GM12892 (cell line): ENCODE results near the gene RAB11FIP5.

Source experiments
- DNase-seq: peaks from one replicate; pipeline ENCODE4 v3.0.0; 2011; ENCODE audit not compliant: insufficient read length
- FAIRE-seq: peaks from 2 replicates; lab custom pipeline; 2011; peaks lifted over from hg19 to GRCh38; lab: Jason Lieb, UNC
- POLR2A ChIP-seq: IDR thresholded peaks from 2 replicates; pipeline ENCODE4 v1.6.1; 2011; ENCODE audit warnings: low read depth, low read length, control low read depth
- POLR2AphosphoS5 ChIP-seq: IDR thresholded peaks from 2 replicates; pipeline ENCODE4 v1.6.1; 2011; ENCODE audit warnings: low read depth, low read length, control low read depth
- TAF1 ChIP-seq: IDR thresholded peaks from 2 replicates; pipeline ENCODE4 v1.6.1; 2011; ENCODE audit warnings: low read depth, mild to moderate bottlenecking, control low read depth, low read length, borderline replicate concordance

RAB11FIP5 gene

DNA sequence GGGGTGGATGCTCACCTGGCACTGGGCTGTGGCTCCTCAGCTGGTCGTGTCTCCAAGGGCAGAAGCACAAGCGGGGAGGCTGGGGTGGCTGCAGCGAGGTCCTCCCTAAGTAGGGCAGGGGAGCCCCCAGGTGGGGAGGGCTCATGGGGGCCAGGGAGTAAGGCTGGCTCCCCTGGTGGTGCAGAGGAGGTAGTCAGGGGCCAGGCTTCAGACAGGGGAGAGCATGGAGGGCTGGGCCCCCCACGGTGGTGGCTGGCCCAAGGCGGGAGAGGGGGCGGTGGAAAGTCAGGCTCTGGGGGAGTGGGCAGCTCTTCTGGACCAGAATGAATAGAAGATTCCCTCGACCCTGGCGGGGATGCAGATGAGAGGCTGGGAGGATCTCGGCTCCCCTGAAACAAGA, 33.1 kb downstream of the RAB11FIP5 start:
- FAIRE-seq (no peak), DNase-seq (no peak)
- no peak for TF ChIP-seq TAF1
- no peak for TF ChIP-seq POLR2A
- TF ChIP-seq POLR2AphosphoS5, result no peak

DNA sequence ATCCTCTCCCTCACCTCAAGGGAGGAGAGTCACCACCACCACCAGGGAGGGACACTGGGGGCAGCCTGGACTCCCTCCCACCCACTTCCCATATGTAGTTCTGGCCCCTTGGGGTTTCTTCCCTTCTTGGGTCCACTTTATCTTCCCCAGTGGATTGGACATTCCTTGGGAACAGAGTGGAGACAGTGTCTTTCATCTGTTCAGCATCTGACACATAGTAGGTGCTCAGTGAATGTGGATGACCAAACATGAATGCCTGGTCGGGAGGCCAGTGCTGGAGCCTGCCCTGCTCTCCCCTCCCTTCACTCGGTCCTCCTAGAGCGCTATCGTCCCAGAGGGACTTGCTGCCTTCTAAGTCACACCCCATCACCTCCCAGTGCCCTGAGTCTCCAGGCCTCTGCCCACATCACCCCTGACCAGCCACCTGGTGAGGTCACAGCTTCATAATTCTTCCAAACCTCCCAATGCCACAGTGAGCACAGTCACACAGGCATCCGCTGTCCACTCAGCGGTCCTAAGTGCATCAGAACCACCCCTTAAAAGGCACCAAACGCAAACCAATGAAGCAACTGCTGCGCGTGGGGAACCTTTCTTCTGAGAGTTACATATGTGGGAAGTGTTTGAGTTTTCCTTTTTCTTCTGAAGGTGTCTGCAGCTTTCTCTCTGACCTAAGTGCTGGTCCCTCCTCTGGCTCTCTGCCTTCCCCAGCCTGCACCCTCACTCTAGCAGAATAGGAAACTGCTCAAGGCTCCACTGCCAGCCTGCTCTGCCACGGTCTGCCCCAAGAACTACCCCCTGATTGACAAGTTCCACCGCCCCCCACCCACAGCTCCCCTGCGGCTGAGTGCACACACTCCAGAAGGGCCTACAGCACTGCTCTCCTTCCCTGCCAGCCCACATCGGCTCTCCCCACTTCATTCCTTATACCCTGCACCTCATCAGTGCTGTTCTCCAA, 34.0 kb downstream of the RAB11FIP5 start:
- no peak for DNase-seq
- TF ChIP-seq TAF1, result no peak
- no peak for TF ChIP-seq POLR2A
- no peak for TF ChIP-seq POLR2AphosphoS5
- no peak for FAIRE-seq

DNA sequence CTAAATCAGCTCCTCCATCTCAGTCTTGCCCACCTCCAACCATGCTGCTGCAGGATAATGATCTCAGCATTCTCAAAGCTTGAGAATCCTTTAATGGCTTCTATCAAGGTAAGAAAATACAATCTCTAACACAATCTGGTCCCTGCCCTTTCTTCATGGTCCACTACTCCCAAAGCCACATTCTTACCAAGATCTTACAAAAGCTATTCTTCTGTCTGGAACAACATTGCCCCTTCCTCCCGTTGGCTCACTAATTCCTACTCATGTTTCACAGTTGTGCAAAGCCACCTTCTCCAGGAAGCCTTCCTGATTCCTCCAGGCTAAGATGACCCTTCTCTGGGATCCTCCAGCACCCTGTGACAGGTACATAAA, 35.3 kb downstream of the RAB11FIP5 start:
- no peak for DNase-seq
- no peak for FAIRE-seq
- TF ChIP-seq POLR2AphosphoS5 (no peak), POLR2A (no peak), TAF1 (no peak)

DNA sequence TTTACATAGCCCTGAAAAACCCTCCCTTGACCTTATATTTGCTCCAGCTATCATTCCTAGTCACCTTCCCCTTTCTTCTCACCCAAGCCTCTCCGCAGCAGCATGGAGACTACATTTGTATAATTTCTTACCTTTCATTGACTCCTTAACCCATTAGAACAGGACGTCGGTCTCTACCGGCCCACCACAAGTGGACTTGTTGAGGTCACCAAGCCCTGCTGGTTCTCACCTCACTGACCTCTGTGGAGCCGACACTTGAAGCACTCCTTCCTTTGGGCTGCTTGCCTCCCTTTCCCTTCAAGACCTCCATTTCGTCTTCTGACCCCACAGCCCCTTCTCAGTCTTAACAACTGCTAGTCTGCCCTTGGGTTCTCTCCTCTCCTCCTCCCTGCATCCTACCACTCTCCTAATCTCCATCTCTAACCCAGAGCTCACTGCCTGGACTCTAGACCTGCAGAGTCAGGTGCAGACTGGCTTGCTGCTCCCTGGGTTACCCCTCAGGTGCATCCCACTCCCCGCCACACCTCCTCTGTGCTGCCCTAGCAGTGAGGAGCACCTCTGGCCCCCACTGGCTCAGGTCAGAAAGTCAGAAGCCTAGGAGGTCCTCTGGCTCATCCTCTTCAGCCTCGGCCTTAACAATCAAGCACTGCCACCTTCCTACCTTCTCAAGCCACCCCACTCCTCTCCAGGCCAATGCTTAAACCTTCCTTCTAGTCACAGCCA, 35.9 kb downstream of the RAB11FIP5 start:
- TF ChIP-seq TAF1 (no peak), POLR2A (no peak), POLR2AphosphoS5 (no peak)
- DNase-seq, result no peak
- FAIRE-seq, result no peak

DNA sequence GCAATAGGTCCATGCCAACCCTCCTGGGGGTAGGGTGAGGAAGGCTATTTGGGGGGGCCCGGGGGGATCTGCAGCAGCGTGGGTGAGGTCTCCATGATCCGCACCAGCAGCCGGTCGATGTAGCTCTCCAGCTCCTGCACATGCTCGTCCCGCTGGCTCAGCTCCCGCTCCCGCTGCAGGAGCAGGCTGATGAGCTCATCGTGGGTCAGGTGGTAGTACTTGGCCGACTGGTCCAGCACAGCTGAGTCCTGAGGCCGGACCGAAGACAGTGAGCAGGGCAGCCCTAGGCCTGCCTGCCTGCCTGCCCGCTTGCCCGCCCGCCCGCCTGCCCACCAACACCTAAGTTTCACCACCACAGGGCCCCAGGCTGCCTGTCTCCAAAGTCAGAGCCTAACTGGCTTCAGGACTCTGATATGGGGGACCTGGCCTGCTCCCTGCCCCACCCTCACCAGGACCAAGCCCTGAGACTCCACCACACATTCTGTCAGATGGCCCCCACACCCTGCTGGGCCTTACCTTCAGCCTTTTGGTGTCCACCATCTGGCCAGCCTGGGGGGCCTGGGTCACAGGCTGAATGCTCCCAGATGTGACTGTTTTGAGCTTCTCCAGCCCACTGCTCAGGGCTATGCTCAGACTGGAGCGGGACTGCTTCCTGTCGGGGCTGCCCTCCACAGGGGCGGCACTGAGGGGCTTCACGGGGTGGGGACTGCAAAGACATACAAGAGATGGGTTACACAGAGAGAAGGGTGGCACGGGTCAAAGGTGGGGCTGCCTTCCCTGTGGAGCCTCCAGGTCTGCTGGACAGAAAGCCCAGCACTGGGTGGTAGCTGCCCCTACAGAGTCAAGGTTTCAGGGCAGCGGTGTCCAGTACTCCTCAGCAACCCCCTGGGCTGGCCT, 37.0 kb downstream of the RAB11FIP5 start:
- FAIRE-seq (no peak), DNase-seq (no peak)
- TF ChIP-seq POLR2AphosphoS5 (no peak), TAF1 (no peak), POLR2A (no peak)

DNA sequence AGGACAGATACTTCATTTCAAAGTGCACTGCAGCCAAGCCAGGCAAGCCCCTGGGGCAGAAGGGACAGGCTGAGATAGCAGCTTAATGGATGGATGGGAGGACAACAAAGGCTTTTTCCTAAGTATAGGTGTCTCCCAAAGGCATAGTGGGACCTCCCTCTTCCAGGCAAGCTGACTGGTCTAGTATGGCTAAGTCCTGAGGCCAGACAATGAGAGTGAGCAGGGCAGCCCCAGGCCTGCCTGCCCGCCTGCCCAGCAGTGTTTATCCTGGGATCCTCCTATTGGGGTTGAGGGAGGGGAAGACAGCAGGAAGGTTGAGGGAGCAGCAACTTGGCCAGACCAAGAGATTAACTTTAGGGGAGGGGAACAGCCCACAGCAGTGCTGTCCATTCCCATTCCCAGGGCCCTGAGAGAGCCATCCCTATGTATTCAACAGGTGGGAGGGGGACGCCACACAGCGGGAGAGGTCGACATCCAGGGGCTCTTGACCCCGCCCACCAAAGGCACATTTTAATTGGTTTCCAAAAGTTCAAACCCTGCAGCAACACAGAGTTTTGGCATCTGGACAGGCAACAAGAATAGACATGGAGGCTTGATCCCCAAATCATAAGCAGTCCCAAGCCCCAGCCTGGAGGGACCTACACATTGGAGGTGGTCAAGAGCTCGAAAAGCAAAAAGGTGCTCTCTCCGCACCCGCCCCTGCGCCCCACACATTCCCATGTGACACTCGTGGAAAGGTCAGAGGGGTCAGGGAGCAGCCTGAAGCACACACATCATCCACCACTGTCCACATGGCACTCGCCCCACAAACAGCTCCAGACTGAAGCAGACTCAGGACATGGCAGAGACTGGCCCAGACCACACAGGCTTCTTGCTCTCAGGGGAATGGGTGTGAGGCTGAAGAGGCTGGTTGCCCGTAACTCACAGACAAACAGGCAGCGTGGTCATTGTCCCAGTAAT, 38.4 kb downstream of the RAB11FIP5 start:
- DNase-seq (no peak), FAIRE-seq (no peak)
- no peak for TF ChIP-seq POLR2A
- TF ChIP-seq POLR2AphosphoS5, result no peak

DNA sequence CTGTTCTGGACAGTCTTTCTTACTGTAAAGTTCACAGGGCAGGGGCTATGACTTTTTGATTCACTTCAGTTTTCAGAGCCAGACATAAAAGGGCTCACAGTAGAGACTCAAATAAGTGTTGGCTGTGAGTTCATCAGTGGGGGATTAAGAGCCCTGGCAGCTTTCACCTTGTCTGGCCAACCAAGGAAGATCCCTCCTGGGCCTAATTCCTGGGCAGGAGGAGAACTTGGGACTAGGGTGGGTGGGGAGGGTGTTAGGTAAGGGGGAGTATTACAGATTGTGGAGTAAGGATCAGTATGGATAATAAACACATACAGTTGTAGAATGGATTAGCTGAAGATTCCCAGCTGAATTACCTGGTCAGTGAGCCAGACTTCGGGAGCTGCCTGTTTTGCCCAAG, 40.3 kb downstream of the RAB11FIP5 start:
- TF ChIP-seq TAF1, result no peak
- TF ChIP-seq POLR2A, result no peak
- TF ChIP-seq POLR2AphosphoS5, result no peak
- DNase-seq, result no peak
- FAIRE-seq, result no peak

DNA sequence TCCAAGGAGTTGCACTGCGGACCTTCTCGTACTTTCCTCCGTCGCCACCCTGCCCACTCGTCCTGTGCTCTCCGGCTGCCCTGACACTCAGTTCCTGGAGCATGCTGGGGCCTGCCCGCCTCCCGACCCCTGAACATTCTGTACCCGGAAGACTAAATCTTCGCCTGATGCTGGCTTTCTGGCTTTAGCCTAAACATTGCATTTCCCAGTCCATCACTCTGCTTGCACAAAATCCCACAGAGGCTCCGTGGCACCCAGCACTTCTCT, 40.7 kb downstream of the RAB11FIP5 start:
- DNase-seq (no peak), FAIRE-seq (no peak)
- TF ChIP-seq POLR2A (no peak), POLR2AphosphoS5 (no peak), TAF1 (no peak)

DNA sequence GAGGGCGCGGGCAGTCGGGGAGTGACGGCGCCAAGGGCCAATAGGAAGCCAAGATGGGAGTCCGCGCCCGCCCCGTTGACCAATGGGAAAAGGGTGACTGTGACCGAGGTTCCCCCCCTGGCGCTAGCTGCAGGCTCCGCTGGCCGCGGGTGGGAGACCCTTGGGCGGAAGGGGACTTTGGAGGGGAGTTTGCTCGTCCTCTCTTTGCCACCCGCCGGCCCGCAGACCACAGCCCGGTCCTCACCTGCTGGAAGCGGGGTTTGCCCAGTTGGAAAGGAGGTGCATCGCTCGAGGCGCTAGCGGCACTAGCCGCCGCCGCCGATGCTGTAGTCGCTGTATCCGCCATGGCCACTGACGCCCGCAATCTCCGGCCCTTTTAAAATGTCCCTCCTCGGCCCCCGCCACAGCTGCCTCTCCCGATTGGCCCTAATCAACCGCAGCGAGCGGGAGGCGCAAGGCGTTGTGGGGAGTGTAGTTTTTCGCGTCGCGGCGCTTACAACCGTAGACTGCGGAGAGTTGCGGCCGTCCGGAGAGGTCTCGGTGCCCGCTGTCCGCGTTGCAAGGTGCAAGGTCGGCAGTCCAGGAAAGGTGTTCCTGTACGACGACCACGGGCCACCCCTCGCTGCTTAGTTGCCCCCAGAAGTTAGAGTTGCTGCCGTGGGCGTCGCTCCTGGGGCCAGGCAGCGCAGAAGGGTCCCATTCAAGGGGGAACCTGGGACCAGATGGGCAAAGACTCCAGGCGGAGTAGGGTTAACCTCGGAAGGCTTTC, 41.2 kb downstream of the RAB11FIP5 start, which contains the start of gene SFXN5:
Gene SFXN5 (minus strand): TSS at position 353 of the 769 bp plus-strand sequence. CDS start 7 bp downstream, at position 346.
- peak; percentile 98 for DNase-seq
- TF ChIP-seq POLR2AphosphoS5, result 0 out of 2 replicates have a peak, but pooled peaks have one; percentile 40
- TF ChIP-seq POLR2A, result no peak; the same call in 1 of the 2 replicates
- TF ChIP-seq TAF1, result 0 out of 2 replicates have a peak, but pooled peaks have one; percentile 51
- peak; percentile 96 for FAIRE-seq
